ENCODE data around the gene GPC5. TPM values are rescaled to one million over a fixed set of nuclear protein-coding genes. Genes with fewer than 3 reads are reported as not detected.
A peak's percentile ranks its signal among the peaks of the same experiment; 100 is the strongest.

Gene GPC5
- total and polyA plus RNA-seq, 9 of the 15 experiments (the other 6 are each of a cell fraction or from before 2014, with no cell fraction given): 0.18 to 0.27 TPM; not detected in 7

DNA sequence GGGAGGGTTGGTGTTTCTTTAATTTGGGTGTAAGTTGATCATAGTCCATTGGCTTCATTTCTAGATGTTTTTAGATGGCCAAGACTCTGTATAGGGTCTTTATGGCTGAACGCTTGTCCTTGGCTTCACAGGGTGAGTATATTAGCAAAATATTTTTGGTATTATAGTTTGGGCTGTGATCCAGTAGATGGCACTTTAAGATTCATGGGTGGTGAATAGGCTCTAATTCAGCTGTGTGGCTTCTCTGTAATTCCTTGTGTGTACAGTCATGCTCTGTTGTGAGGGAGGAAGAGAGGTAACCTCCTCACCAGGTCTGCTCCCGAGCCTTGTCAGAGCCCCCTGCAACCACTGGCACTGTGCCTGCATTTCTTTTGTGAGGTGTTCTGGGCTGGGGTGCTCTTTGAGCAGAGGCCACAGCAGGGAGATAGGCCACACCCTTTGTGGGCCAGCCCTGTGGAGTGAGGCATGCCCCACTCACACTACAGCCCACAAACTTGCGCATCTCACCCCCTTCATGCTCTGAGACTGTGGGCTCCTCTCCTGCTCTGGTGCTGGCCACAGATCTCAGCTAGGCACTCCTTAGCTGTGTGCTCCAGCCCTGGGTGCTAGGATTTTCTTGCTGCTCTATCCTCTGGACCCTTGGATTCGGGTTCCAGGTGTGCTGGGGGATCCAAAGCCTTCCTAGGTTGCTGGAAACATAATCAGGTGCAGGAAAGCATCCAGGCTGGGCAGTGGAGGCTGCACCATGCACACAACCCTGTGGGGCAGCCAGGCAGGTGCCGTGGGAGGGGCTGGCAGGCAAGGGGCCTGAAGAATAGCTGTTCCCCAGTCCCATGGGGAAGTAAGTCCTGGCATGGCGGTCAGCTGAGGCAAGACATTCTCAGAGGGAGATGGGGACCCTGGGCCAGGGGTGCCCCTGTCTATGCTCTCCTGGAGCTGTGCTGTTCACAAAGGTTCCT lies 193.9 kb downstream of the GPC5 start (continued):
- no peak for TF ChIP-seq MAFG (tag; conservative IDR thresholded peaks at IDR 0.05)
- TF ChIP-seq, protein P1, sequence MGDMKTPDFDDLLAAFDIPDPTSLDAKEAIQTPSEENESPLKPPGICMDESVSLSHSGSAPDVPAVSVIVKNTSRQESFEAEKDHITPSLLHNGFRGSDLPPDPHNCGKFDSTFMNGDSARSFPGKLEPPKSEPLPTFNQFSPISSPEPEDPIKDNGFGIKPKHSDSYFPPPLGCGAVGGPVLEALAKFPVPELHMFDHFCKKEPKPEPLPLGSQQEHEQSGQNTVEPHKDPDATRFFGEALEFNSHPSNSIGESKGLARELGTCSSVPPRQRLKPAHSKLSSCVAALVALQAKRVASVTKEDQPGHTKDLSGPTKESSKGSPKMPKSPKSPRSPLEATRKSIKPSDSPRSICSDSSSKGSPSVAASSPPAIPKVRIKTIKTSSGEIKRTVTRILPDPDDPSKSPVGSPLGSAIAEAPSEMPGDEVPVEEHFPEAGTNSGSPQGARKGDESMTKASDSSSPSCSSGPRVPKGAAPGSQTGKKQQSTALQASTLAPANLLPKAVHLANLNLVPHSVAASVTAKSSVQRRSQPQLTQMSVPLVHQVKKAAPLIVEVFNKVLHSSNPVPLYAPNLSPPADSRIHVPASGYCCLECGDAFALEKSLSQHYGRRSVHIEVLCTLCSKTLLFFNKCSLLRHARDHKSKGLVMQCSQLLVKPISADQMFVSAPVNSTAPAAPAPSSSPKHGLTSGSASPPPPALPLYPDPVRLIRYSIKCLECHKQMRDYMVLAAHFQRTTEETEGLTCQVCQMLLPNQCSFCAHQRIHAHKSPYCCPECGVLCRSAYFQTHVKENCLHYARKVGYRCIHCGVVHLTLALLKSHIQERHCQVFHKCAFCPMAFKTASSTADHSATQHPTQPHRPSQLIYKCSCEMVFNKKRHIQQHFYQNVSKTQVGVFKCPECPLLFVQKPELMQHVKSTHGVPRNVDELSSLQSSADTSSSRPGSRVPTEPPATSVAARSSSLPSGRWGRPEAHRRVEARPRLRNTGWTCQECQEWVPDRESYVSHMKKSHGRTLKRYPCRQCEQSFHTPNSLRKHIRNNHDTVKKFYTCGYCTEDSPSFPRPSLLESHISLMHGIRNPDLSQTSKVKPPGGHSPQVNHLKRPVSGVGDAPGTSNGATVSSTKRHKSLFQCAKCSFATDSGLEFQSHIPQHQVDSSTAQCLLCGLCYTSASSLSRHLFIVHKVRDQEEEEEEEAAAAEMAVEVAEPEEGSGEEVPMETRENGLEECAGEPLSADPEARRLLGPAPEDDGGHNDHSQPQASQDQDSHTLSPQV (IDR thresholded peaks at IDR 0.05): no peak
- no peak for TF ChIP-seq DMBX1 (CRISPR knock-in tag; IDR thresholded peaks at IDR 0.05; ENCODE audit: borderline replicate concordance)
- TF ChIP-seq, protein P2, sequence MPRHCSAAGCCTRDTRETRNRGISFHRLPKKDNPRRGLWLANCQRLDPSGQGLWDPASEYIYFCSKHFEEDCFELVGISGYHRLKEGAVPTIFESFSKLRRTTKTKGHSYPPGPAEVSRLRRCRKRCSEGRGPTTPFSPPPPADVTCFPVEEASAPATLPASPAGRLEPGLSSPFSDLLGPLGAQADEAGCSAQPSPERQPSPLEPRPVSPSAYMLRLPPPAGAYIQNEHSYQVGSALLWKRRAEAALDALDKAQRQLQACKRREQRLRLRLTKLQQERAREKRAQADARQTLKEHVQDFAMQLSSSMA (CRISPR knock-in tag; IDR thresholded peaks at IDR 0.05): no peak
- TF ChIP-seq, protein P3, sequence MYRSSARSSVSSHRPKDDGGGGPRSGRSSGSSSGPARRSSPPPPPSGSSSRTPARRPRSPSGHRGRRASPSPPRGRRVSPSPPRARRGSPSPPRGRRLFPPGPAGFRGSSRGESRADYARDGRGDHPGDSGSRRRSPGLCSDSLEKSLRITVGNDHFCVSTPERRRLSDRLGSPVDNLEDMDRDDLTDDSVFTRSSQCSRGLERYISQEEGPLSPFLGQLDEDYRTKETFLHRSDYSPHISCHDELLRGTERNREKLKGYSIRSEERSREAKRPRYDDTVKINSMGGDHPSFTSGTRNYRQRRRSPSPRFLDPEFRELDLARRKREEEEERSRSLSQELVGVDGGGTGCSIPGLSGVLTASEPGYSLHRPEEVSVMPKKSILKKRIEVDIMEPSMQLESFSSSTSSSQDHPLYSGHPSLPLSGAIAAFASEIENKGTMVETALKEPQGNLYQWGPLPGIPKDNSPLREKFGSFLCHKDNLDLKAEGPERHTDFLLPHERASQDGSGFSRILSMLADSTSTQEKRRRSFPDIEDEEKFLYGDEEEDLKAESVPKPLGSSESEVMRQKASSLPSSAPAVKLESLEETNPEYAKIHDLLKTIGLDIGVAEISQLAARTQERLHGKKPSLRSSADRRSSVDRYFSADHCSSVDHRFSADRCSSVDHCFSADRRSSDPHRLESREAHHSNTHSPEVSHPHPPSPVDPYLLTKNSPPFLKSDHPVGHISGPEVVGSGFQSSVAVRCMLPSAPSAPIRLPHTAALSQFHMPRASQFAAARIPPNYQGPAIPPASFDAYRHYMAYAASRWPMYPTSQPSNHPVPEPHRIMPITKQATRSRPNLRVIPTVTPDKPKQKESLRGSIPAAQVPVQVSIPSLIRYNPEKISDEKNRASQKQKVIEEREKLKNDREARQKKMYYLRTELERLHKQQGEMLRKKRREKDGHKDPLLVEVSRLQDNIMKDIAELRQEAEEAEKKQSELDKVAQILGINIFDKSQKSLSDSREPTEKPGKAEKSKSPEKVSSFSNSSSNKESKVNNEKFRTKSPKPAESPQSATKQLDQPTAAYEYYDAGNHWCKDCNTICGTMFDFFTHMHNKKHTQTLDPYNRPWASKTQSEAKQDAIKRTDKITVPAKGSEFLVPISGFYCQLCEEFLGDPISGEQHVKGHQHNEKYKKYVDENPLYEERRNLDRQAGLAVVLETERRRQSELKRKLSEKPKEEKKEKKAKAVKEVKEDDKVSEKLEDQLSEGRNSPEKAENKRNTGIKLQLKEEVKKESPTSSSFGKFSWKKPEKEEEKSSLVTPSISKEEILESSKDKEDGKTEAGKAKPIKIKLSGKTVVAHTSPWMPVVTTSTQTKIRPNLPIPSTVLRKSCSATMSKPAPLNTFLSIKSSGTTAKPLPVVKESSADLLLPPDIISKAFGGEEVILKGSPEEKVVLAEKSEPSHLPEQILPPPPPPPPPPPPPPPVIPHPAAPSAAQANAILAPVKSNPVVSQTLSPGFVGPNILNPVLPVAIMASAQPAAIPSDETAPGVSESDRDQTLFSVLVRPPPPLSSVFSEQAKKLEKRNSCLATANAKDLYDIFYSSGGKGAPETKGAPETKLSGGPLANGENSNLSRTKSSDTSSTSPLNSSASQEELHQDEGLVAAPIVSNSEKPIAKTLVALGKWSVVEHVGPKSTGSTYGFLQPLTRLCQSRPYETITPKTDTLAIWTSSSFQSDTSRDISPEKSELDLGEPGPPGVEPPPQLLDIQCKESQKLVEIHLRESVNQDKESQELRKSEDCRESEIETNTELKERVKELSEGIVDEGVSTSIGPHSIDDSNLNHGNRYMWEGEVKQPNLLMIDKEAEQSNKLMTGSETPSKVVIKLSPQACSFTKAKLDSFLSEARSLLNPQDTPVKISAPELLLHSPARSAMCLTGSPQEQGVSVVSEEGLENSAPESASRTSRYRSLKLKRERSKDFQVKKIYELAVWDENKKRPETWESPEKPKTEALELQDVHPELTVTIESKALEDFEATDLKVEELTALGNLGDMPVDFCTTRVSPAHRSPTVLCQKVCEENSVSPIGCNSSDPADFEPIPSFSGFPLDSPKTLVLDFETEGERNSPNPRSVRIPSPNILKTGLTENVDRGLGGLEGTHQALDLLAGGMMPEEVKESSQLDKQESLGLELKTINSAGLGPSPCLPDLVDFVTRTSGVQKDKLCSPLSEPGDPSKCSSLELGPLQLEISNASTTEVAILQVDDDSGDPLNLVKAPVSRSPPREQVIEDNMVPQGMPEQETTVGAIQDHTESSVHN (IDR thresholded peaks at IDR 0.05; ENCODE audit: borderline replicate concordance in 1 of 2, low read depth in 1 of 2): no peak
- TF ChIP-seq EHMT2 (IDR thresholded peaks at IDR 0.05): no peak
- TF ChIP-seq HSF4 (CRISPR knock-in tag; IDR thresholded peaks at IDR 0.05; ENCODE audit: borderline replicate concordance): no peak
- TF ChIP-seq ZNF695 (CRISPR knock-in tag; IDR thresholded peaks at IDR 0.05): no peak
- 0 out of 2 replicates have a peak, but pooled peaks have one; percentile 61 for TF ChIP-seq TAF15 (IDR thresholded peaks at IDR 0.05; ENCODE audit: low read depth, low read length)
- no peak for TF ChIP-seq EWSR1 (IDR thresholded peaks at IDR 0.05; ENCODE audit: borderline replicate concordance, low read depth, partially characterized antibody)
- TF ChIP-seq, protein P4, sequence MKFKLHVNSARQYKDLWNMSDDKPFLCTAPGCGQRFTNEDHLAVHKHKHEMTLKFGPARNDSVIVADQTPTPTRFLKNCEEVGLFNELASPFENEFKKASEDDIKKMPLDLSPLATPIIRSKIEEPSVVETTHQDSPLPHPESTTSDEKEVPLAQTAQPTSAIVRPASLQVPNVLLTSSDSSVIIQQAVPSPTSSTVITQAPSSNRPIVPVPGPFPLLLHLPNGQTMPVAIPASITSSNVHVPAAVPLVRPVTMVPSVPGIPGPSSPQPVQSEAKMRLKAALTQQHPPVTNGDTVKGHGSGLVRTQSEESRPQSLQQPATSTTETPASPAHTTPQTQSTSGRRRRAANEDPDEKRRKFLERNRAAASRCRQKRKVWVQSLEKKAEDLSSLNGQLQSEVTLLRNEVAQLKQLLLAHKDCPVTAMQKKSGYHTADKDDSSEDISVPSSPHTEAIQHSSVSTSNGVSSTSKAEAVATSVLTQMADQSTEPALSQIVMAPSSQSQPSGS (CRISPR knock-in tag; IDR thresholded peaks at IDR 0.05): peak; percentile 65; the same call in 1 of the 2 replicates
